ENCODE results near the gene AVEN.
A peak's percentile ranks its signal among the peaks of the same experiment; 100 is the strongest.
"Not testable (repeated sequence)": the region's sequence is repeated elsewhere in the genome, so short reads cannot be mapped to it uniquely, and the experiment has no call there.

The AVEN gene

DNA sequence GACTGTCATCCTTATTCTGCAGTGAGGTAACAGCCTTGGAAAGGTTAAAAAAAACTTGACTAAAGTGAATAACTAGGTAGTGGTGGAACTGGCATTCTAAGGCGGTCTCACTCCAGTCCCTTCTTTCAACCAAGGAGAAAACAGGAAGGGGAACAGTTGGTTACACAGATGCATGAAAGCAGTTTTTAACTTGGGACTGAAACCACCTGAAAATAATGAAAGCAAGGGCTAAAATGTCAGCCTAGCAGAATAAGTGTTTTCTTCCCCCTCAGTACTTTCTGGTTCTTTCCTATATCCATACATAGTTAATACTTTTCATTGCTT, 748 bp upstream of the AVEN start:
- DNase-seq (ENCODE audit: low read depth in 2 of 2), result no peak

DNA sequence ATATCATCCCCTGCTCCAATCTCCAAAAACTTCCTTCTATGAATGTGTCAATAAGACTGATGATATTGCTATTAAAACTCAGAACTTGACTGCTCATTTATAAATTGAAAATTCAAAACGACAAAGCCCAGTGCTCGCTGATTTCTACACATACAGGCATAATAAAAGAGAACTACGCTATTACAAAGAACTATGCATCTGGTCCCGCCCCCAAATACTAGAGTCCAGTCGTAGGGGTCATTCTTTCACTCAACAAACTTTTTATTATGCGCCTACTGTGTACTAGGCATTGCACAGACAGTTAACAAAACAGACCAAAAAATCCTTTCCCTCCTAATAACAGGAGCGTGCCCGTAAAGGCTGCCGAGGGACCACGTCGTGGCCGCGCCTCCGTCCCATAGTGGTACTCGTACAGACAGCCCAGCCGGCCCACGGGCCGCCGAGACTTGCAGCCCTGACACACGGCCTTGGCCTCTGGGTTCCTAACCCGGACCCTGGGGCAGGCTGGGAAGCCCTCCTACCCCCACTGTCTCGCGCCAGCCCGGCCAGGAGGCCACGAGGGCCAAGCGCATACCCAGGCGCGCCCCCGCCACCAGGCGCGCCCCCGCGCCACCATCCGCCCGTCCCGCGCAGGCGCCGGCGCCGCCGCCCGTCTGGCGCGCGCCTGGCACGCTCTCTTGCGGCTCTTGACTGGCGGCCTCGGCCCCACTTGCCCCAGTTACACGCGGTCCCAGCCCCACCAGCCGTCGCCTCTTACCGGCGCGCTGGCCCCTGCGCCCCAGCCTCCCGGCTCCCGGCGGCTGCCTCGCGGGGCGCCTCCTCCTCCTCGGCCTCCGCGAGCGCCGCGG, 757 bp downstream of the AVEN start:
- peak; percentile 45 to 56 for DNase-seq (ENCODE audit: low read depth in 2 of 2)

DNA sequence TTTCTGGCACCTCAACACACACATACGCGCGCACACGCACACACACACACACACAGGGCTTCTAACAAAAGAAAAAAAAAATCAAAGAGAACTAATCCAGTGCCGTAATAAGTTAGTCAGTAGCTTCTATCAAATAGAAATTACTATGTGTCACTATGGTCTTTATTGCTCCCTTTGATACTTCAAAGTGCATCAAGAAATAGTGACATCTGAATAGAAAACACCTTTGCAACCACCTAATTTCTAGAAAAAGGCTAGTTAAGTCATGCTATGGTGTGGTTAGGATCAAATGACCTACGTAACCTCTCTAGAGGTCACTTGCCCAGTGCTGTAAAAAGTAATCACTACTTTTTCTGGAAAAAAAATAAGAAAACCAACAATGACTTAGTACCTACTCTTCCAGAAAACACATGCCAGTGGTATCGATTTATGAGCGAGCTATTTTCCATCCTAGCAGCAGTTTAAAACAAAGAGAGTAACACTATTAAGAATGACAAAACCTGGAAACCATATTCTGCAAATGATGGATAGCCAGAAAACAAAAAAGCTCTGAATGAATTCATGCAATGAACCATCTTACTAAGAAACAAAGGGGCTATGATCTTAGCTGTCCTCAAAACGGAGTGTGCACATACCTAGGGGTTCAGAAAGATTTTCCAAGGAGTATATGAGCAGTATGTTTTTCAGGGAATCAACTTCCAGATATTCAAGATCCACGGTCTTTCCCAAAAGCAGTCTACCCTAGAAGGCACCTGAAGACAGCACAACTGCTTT, 6.8 kb downstream of the AVEN start:
- no peak for DNase-seq (ENCODE audit: low read depth in 2 of 2)

DNA sequence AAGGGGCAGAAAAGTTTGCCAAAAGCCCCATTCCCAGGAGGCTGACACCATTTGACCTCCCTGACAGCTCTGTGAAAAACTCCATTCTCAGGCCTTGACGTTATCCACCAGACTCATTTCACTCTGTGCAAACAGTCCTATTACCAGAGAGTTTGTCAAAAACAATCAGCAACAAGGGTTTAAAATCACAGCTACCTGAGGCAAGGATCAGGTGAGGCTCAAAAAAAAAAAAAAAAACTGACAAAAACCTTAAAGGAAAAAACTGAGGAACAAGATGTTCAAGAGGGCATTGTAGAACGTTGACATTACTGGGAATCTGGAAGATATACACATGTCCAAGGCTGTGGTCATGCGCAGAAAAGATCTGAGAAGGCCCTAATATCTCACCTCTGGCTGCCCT, 11.4 kb downstream of the AVEN start:
- no peak for DNase-seq (ENCODE audit: low read depth in 2 of 2)

DNA sequence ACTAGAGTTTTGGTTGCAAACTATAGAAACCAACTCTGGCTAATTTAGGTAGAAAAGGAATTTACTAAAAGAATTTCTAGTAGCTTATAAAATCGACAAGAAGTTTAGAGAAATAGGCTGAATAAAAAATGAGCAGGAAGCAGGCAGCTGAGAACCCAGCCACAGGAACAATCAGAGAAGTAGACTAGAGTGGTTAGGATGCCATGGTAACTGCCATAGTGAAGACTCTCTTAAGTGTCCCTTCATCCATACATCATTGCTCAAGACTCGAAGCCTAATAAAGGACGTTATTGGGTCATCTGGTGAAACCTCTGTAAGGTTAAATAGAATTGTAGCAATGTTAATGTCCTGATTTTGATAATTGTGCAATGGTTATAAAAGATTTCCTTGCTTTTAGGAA, 13.8 kb downstream of the AVEN start:
- DNase-seq (ENCODE audit: low read depth in 2 of 2), result no peak

DNA sequence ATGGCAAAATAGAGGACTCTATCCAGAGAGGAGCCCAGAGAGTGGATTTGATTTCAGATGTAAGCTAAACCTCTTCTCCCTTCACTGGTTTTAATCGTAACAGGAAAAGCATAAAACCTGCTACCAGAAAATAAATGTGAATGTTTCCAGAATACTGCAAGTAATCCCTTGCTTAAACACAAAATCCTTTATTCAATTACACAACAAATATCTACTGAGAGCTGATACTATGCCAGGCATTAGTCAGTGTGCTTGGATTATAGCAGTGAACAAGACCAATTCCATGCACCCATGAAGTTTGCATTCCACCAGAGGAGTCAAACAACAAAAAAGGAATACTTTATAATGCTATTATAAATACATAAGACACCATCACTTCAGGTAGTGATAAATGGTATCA, 15.1 kb downstream of the AVEN start:
- no peak for DNase-seq (ENCODE audit: low read depth in 2 of 2)

DNA sequence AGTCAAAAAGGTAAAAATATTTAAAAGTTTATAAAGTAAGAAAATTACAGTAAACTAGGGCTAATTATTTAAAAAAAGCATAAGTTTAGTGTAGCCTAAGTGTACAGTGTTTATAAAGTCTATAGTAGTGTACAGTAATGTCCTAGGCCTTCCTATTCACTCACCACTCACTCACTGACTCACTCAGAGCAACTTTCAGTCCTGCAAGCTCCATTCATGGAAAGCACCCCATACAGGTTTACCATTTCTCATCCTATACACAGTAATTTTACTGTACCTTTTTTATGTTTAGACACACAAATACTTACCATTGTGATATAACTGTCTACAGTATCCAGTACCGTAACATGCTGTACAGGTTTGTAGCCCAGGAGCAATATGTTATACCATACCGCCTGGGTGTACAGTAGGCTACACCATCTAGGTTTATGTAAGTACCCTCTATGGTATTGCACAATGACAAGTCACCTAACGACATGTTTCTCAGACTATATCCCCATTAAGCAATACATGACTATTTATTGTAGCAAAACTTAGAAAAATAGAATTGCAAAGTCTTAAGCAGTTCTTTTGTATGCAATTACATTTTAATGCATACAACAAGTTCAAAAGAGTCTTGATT, 19.5 kb downstream of the AVEN start:
- no peak for DNase-seq (ENCODE audit: low read depth in 2 of 2)

DNA sequence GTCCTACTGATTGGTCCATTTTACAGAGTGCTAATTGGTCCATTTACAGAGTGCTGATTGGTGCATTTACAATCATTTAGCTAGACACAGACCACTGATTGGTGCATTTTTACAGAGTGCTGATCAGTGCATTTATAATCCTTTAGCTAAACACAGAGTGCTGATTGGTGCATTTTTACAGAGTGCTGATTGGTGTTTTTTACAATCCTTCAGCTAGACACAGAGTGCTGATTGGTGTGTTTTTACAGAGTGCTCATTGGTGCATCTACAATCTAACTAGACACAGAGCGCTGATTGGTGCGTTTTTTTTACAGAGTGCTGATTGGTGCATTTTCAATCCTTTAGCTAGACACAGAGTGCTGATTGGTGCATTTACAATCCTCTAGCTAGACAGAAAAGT, 20.3 kb downstream of the AVEN start:
- not testable (repeated sequence) for DNase-seq (ENCODE audit: low read depth in 2 of 2)

DNA sequence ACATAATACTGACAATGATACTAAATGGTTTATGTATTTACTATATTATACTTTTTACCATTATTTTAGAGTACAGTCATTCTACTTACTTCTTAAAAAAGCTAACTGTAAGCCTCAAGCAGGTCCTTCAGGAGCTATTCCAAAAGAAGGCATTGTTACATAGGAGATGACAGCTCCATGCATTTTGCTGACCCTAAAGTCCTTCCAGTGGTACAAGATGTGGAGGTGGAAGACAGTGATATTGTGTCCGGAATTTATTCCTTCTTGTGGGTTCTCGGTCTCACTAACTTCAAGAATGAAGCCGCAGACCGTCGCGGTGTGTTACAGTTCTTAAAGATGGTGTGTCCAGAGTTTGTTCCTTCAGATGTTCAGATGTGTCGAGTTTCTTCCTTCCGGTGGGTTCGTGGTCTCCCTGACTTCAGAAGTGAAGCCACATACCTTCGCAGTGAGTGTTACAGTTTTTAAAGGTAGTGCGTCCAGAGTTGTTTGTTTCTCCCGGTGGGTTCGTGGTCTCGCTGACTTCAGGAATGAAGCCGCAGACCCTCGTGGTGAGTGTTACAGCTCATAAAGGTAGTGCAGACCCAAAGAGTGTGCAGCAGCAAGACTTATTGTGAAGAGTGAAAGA, 20.9 kb downstream of the AVEN start:
- DNase-seq (ENCODE audit: low read depth in 2 of 2), result no peak

DNA sequence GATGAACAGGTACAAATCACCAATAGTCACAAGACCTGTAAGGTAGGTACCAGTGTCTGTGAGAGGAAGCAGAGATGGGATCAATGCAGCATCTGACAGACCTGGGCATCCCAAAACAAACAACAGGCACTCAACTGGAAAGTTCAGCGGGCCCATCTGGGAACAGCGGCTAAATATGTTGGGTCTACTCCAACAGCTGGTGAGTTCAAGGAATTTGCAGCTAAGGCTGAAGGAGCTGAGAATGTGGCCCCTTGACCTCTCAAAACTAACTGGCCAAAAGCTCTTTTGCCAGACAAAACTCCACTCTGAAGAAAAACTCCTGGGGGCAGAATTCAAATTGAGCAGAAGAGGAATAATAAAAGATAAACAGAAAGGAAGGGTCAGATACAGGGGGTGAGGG, 24.4 kb downstream of the AVEN start:
- no peak for DNase-seq (ENCODE audit: low read depth in 2 of 2)

DNA sequence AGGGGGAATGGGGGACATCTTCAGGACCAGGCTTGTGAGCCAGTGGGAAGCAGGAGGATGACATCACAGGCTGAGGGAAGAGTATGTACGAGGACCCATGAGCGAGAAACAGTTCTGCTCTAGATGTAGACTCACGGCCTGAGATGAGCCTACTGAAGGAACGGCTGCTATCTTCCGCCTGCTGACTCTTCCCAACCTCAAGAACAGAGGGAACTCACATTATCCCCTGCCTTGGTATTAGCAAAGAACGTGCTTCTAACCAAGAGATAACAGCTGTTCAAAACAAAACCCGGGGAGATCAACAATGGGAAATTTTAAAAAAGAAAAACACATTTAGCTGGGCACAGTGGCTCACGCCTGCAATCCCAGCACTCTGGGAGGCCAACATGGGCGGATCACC, 25.3 kb downstream of the AVEN start:
- no peak for DNase-seq (ENCODE audit: low read depth in 2 of 2)

DNA sequence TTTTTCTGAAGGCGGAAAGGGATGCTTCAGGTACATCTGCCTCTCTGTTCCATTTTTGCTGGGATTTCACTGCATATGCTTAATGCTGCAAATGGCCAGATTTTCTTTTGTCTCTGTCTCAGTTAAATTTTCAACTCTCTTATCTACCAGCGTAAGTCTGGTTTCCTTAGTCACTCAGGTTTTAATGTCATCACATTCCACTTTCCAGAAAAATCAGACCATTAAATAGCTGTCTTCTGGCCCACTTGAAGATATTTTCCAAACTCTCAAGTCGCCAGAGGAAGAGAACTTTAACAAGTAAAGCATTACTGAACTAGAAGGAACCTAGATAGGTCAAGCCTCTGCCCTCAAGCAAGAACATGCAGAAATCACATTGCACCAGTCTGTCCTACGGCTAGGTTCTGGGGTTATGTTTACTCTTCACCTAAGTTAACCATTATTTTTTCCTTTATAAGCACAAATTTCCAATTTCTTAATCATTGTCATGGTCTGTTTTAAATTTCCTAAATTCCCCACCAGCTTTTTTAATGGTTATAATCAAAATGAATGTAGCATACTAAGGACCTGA, 26.5 kb downstream of the AVEN start:
- no peak for DNase-seq (ENCODE audit: low read depth in 2 of 2)

DNA sequence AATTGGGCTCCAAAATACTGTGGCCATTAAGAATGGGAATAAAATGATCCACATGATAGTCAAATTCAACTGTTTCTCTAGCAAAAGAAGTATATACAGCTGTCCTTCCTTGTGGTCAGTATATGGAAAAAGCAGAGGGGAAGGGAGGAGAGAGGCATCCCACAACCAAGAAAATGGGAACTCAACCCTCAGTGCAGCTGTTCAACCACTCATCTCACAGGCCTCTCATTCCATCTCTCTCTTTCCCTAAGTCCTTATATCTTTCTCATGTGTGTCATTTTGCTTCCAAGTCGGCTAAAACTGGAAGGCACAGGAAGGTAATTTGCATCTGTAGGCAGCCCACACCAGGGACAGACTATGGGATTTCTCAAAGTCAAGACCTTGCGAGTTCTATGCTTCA, 27.5 kb downstream of the AVEN start:
- DNase-seq (ENCODE audit: low read depth in 2 of 2), result no peak

DNA sequence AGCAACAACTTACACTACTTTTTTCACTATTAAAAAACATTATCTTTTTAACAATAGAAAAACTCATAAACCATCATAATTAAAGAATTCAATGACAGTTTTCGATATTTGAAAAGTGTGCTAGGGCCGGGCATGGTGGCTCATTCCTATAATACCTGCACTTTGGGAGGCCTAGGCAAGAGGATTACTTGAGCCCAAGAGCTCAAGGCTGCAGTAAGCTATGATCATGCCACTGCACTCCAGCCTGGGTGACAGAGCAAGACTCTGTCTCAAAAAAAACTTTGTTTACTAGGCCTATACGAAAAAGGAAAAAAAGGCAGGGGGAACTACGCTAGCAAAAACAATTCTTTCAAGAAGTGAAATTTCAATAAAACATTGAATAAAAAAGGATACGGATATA, 28.1 kb downstream of the AVEN start:
- DNase-seq (ENCODE audit: low read depth in 2 of 2), result no peak

DNA sequence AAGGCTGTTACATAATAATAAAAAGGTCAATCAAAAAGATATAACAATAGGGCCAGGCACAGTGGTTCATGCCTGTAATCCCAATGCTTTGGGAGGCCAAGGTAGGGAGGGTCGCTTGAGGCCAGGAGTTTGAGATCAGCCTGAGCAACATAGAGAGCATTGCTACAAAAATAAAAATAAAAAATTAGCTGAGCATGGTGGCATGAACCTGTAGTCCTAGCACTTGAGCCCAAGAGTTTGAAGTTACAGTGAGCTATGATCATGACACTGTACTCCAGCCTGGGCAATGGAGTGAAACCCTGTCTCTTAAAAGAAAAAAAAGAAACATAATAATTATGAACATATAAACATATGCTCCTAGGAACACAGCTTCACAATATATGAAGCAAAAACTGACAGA, 29.3 kb downstream of the AVEN start:
- no peak for DNase-seq (ENCODE audit: low read depth in 2 of 2)

DNA sequence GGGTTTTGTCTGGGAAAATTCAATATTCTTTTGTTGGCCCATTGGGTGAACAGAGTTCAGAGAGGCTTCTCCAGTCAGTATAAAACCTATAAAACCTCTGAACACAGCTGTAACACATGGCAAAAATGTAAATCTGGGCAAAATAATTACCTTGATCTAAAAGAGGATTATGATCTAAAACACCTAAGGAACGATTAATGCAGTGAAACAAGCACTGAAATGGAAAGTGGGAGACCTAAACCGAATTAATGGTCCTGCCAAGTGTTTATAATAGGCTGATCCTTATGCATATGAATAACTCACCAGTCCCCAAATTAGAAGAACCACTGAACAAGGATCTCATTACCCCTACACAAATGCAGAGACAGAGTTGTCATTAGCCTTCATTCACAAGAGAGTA, 32.6 kb downstream of the AVEN start:
- DNase-seq (ENCODE audit: low read depth in 2 of 2), result no peak

DNA sequence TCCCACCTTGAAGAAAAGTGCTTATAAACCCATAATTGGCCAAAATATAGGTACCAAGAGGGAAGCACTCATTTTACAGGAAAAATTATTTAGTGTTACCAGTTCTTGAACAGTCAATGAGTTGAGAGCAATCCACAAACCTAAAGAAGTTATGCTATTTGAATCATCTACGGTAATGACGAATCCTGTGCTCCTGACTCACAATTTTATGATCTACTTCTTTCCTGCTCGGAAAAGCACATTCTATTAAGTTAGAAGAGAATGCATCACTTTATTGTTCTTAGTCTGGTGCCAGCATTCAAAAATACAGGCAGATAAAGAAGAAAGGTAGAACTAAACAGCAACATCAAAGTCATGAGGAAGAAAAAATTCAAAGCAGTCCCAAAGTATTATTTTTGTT, 37.5 kb downstream of the AVEN start:
- no peak for DNase-seq (ENCODE audit: low read depth in 2 of 2)

DNA sequence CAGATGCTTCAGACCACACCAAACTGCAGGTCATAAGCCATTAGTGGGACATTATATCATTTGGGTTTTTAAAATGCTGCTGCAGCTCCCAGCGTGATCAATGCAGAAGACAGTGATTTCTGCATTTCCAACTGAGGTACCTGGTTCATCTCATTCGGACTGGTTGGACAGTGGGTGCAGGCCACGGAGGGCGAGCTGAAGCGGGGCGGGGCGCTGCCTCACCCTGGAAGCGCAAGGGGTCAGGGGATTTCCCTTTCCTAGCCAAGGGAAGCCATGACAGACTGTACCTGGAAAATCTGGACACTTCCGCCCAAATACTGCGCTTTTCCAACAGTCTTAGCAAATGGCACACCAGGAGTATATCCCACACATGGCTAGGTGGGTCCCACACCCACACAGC, 43.3 kb downstream of the AVEN start:
- not testable (repeated sequence) for DNase-seq (ENCODE audit: low read depth in 2 of 2)

DNA sequence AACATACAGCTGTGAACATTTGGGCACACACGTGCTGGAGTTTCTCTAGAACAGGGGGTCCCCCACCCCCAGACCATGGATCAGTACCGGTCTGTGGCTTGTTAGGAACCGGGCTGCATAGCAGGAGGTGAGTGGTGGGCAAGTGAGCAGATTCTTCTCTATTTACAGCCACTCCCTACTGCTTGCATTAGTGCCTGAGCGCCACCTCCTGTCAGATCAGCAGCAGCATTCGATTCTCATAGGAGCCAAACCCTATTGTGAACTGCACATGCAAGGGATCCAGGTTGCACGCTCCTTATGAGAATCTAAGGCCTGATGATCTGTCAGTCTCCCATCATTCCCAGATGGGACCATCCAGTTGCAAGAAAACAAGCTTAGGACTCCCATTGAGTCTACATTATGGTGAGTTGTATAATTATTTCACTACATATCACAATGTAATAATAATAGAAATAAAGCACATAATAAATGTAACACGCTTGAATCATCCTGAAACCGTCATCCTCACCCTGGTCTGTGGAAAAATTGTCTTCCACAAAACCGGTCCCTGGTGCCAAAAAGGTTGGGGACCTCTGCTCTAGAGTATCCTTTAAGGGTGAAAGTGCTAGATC, 44.9 kb downstream of the AVEN start:
- no peak for DNase-seq (ENCODE audit: low read depth in 2 of 2)

DNA sequence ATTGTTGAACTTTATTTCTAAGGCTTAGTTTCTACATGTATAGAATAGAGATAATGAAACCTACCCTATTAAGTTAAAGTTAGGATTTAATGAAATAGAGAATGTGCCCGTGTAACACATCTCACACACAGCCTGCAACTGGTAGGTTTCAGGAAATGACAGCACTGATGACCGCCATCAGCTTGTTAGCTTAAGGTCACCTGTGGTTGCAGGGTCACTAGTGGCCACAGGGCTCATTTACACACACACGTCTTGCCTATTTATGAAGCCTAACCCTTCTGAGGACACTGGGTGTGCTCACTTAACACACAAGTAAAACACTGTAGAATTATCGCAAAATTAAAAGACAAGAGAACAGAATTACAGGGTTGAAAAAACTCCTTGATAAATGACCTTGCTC, 50.6 kb downstream of the AVEN start:
- DNase-seq (ENCODE audit: low read depth in 2 of 2), result no peak

DNA sequence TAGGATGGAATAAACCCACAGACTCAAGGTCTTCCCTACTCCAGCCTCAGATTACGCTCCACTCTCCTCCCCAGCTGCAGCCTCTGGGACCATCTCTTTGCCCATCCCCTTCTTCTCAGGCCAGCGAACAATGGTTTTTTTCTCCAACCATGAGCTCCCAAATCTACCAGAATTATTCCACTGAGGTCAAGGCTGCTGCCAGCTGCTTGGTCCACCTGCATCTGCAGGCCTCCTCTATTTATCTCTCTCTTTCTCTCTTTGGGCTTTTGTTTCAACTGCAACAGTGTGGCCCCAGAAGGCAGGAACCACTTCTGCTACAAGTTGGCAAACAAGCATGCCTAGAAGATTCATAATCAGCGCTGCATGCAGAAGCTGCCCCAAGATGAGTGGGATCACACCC, 51.6 kb downstream of the AVEN start:
- DNase-seq (ENCODE audit: low read depth in 2 of 2), result no peak

DNA sequence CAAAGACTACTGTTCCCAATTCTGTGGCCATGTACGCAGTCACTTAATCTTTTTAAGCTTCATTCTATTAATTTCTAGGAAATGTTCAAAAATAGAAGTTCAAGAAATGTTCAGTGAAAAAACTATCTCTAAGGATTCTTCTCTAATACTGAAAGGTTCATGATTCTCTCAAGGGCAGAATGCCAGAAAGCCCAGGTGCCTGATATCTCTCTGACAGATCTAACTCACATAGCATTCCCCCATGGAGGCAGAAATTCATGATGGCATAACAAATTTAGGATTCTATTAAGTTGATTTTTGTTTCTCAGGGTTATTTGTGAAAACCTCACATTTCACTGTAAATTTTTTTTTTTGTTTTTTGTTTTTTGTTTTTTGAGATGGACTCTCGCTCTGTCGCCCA, 53.3 kb downstream of the AVEN start:
- DNase-seq (ENCODE audit: low read depth in 2 of 2), result no peak

Data from stimulated activated CD4-positive, alpha-beta T cell treated with anti-CD3 and anti-CD28 coated beads, Interleukin-12 subunit alpha, Interleukin-12 subunit beta, amount 100 ng/mL, for 24 hours (primary cell).